GM19193 (cell line): ENCODE results near the gene RPS26.

ENCODE experiments used
- POLR2A ChIP-seq: IDR thresholded peaks from 4 replicates; pipeline ENCODE4 v1.6.1; 2011; ENCODE audit not compliant: insufficient read depth, insufficient read length; ENCODE audit errors: extremely low read depth

RPS26 gene

GRCh38 chr12:56084958-56085543, 43.3 kb downstream of the RPS26 start:
- TF ChIP-seq POLR2A = no peak

GRCh38 chr12:56086096-56086495, 44.4 kb downstream of the RPS26 start:
- no peak for TF ChIP-seq POLR2A

- TF ChIP-seq POLR2A = no peak
These were observed 44.9 kb downstream of the RPS26 start for GRCh38 chr12:56086608-56087007.

DNA sequence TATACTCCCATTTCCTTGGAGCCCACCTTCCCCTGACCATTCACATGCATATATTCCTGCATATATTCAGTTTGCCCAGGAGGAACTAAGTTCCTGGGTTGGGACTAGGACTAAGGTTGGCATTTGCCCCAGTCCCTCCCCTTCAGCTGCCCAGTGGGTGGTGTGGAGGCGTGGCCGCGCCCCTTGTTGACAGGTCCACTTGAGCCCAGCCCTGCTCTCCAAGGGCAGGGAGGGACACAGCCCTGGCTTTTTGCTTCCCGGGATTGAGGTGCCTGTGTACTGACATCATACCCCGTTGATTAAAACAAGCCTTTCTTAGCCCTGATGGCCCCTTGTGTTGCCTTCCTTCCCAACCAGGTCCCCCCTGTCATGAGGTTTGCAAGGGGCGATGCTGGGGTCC, 45.5 kb downstream of the RPS26 start:
- TF ChIP-seq POLR2A = no peak
